Lower leg skin (tissue), 4 donors: ENCODE data around the gene KCNQ1OT1. TPM values are rescaled to one million over a fixed set of nuclear protein-coding genes. Genes with fewer than 3 reads are reported as not detected.

Experiments
- DNase-seq, 2 donors: peaks; one replicate each; pipeline ENCODE4 v3.0.0-alpha.2; 2019; ENCODE audit warnings: low spot score in 2 of 2
- H3K4me3 ChIP-seq: fragments of 200-600 bp; sonication (generic); 2 replicates; pipeline ENCODE4 v1.5.1; 2017; ENCODE audit warnings: mild to moderate bottlenecking, low read depth; ENCODE audit not compliant: poor library complexity, severe bottlenecking
- POLR2A ChIP-seq, 2 donors: fragments of 450-650 bp; IDR thresholded peaks; one replicate each; pipeline ENCODE4 v1.6.1; 2016 to 2017; ENCODE audit warnings: antibody characterized with exemption in 2 of 2, mild to moderate bottlenecking in 1 of 2, moderate library complexity in 1 of 2
- WGBS, 2 donors: methylation state at CpG; one replicate each; pipeline ENCODE4 v1.1.5; 2018; 5-methylcytosine and 5-hydroxymethylcytosine counted together
- intact Hi-C: fragments of 100-400 bp; cut with DNase I; formaldehyde crosslinking; loops from one replicate; pipeline ENCODE4 v1.15.0; 2023; ENCODE audit warnings: low total_unique reads
- total RNA-seq, 4 donors: library from RNA; depleted of rRNA; stranded (reverse); fragments of >200 nt; gene quantifications; one replicate each; pipeline ENCODE4 v1.1.0, GENCODE V29; 2016
- TF ChIP-seq, protein P1 (sequence below), 3 donors: fragments of 450-650 bp; IDR thresholded peaks; one replicate each; pipeline ENCODE4 v1.5.1; 2016; ENCODE audit warnings: antibody characterized with exemption in 3 of 3, mild to moderate bottlenecking in 3 of 3, moderate library complexity in 2 of 3

Gene KCNQ1OT1
- 1 to 10 TPM in 1 of 4 donors, under 1 TPM in 3; 0.63 to 1.8 (median 0.91) TPM for total RNA-seq

GRCh38 chr11:2699531-2700414 is at the start of gene KCNQ1OT1:
Gene KCNQ1OT1, minus strand, starts transcription at chr11:2699994.
- H3K4me3 ChIP-seq: peak within 1 kb of the TSS; percentile 36
- peak in 1 of 2 donors; percentile 75 for TF ChIP-seq POLR2A (IDR thresholded peaks at IDR 0.05)
- TF ChIP-seq, protein P1, sequence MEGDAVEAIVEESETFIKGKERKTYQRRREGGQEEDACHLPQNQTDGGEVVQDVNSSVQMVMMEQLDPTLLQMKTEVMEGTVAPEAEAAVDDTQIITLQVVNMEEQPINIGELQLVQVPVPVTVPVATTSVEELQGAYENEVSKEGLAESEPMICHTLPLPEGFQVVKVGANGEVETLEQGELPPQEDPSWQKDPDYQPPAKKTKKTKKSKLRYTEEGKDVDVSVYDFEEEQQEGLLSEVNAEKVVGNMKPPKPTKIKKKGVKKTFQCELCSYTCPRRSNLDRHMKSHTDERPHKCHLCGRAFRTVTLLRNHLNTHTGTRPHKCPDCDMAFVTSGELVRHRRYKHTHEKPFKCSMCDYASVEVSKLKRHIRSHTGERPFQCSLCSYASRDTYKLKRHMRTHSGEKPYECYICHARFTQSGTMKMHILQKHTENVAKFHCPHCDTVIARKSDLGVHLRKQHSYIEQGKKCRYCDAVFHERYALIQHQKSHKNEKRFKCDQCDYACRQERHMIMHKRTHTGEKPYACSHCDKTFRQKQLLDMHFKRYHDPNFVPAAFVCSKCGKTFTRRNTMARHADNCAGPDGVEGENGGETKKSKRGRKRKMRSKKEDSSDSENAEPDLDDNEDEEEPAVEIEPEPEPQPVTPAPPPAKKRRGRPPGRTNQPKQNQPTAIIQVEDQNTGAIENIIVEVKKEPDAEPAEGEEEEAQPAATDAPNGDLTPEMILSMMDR (IDR thresholded peaks at IDR 0.05): peak in 1 of 3 donors; percentile 54
- intact Hi-C loops: no loop called here
- DNase-seq: peak; percentile 88 to 98
- 72 to 80% methylated on average over 62 to 95 of the region's 98 CpGs for WGBS, 2 donors

GRCh38 chr11:2748814-2749554 is 49.2 kb upstream of the KCNQ1OT1 start:
- TF ChIP-seq, protein P1 (IDR thresholded peaks at IDR 0.05): no peak
- TF ChIP-seq POLR2A (IDR thresholded peaks at IDR 0.05): no peak
- DNase-seq: peak in 1 of 2 donors; percentile 59
- intact Hi-C loops: no loop called here
- 88 to 93% methylated on average over 17 of the region's 17 CpGs for WGBS, 2 donors
- no peak overlapping the region for H3K4me3 ChIP-seq

GRCh38 chr11:2748061-2748813 is 48.4 kb upstream of the KCNQ1OT1 start:
- peak in 1 of 2 donors; percentile 52 for DNase-seq
- H3K4me3 ChIP-seq: no peak overlapping the region
- intact Hi-C loops: no loop called here
- no peak for TF ChIP-seq POLR2A (IDR thresholded peaks at IDR 0.05)
- TF ChIP-seq, protein P1 (IDR thresholded peaks at IDR 0.05): no peak
- 80 to 92% methylated on average over 8 to 11 of the region's 11 CpGs for WGBS, 2 donors

DNA sequence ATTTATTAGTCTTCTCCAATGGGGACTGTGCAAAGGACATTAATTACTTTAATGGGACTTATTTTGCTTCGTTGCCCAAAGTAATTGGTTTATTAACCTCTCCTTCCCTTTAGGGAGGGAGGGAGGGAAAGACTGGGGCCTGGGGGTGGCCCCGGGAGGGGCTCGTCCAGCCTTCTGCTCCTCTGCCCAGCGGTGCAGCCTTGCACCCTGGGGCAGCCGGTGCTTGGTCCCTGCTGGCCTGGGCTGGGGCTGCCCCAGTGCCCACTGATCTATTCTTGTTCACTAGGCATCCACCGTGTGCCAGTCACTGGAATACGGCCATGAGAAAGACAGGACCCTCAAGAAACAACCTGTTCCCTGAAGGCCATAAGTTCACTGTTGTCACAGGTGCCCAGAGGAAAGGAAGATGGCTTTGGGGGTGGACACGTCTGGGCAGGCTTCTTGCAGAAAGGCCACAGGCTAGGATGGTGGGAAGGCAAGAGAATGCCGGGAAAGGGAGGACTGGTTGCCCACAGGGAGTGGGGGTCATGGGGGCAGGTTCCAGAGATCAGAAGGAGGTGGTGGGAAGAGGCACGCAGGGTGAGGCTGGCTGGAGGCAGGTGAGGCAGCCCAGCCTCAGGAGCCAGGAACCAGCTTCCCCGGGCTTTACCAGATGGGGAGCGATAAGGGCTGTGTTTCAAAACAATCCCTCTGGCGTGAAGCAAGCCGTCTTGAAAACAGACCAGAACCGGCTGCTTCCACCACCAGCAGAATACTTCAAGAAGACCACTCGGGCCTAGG is 47.6 kb upstream of the KCNQ1OT1 start:
- 55 to 71% methylated on average over 16 of the region's 16 CpGs for WGBS, 2 donors
- no peak overlapping the region for H3K4me3 ChIP-seq
- intact Hi-C loops: no loop called here
- DNase-seq: peak in 1 of 2 donors; percentile 69
- TF ChIP-seq, protein P1 (IDR thresholded peaks at IDR 0.05): no peak
- no peak for TF ChIP-seq POLR2A (IDR thresholded peaks at IDR 0.05)
